K562 (cell line): ENCODE data around the gene MASTL. TPM values are rescaled to one million over a fixed set of nuclear protein-coding genes. Genes with fewer than 3 reads are reported as not detected.
"Not testable (repeated sequence)": the region's sequence is repeated elsewhere in the genome, so short reads cannot be mapped to it uniquely, and the experiment has no call there.

Experiments
- ATAC-seq: fragments of 200-7000 bp; cut with Tn5 transposase; 3 replicates; pipeline ENCODE4 v1.9.1; 2020; ENCODE audit warnings: moderate library complexity
- BruUV-seq: library from RNA; stranded (reverse); fragments of 400-500 nt; replicated peaks from 2 replicates; lab custom pipeline; 2021; lab: Mats Ljungman, UMichigan
- CTCF ChIA-PET: fragments of 300-600 bp; formaldehyde crosslinking; extraction: SDS; loops from one replicate; lab custom pipeline; 2021; ENCODE audit warnings: low intra/inter-chr PET ratio; lab: Yijun Ruan, JAX
- POLR2A ChIA-PET: fragments of 300-600, 350-650 bp; sonication (Branson Sonifier 250); formaldehyde crosslinking; extraction: SDS; loops from one replicate; lab custom pipeline; 2021; ENCODE audit warnings: antibody characterized with exemption, inconsistent platforms; lab: Yijun Ruan, JAX
- DNase-seq, 4 experiments: peaks; one replicate each; pipeline versions ENCODE4 v3.0.0 to v3.0.0-alpha.2; 2011 to 2018; ENCODE audit warnings: low spot score in 3 of 4, mixed read lengths in 3 of 4; ENCODE audit errors: extremely low read depth in 1 of 4
- FAIRE-seq: peaks from 2 replicates; lab custom pipeline; 2011; peaks lifted over from hg19 to GRCh38; lab: Jason Lieb, UNC
- H2AFZ ChIP-seq: 2 replicates; pipeline ENCODE4 v1.6.0; 2011; ENCODE audit warnings: low read depth, low read length, control low read depth, inconsistent platforms
- H3K27ac ChIP-seq: fragments of 200-600 bp; 3 replicates; pipeline ENCODE4 v1.8.0; 2011; ENCODE audit warnings: low read depth, mild to moderate bottlenecking, control low read depth, inconsistent platforms, low read length, moderate library complexity, mixed read lengths; ENCODE audit errors: extremely low read depth
- H3K27me3 ChIP-seq, 2 experiments: fragments of 300-600 bp in 1 of 2; 2 replicates in 1 of 2; 3 replicates in 1 of 2; pipeline versions ENCODE4 v1.6.0 to v1.8.0; 2011; ENCODE audit warnings: inconsistent platforms in 2 of 2, low read length in 2 of 2, mild to moderate bottlenecking in 1 of 2, mixed read lengths in 1 of 2, moderate library complexity in 1 of 2; ENCODE audit not compliant: control insufficient read depth in 2 of 2, insufficient read depth in 2 of 2
- H3K36me3 ChIP-seq: fragments of 300-600 bp; 3 replicates; pipeline ENCODE4 v1.8.0; 2011; ENCODE audit warnings: mild to moderate bottlenecking, low read length, inconsistent platforms; ENCODE audit not compliant: control insufficient read depth, insufficient read depth
- H3K4me1 ChIP-seq, 2 experiments: fragments of 200-600 bp in 1 of 2; replicated peaks in 1 of 2; 2 replicates in 1 of 2; 3 replicates in 1 of 2; pipeline versions ENCODE4 v1.5.1 to v1.8.0; 2011; ENCODE audit warnings: inconsistent platforms in 2 of 2, low read length in 2 of 2, mild to moderate bottlenecking in 1 of 2, mixed read lengths in 1 of 2, moderate library complexity in 1 of 2; ENCODE audit not compliant: control insufficient read depth in 2 of 2, insufficient read depth in 2 of 2
- H3K4me2 ChIP-seq: 2 replicates; pipeline ENCODE4 v1.6.1; 2011; ENCODE audit warnings: low read length, control low read depth, inconsistent platforms, mixed read lengths; ENCODE audit not compliant: insufficient read depth
- H3K4me3 ChIP-seq: fragments of 200-600 bp; sonication (generic), shearing (Covaris generic); 2 replicates; pipeline ENCODE4 v1.5.1; 2016; ENCODE audit warnings: control low read depth, inconsistent platforms
- H3K79me2 ChIP-seq: fragments of 200-600 bp; 3 replicates; pipeline ENCODE4 v1.8.0; 2011; ENCODE audit warnings: low read length, inconsistent platforms; ENCODE audit not compliant: control insufficient read depth, insufficient read depth
- H3K9ac ChIP-seq, 2 experiments: 2 replicates each; pipeline versions ENCODE4 v1.6.0 to v1.6.1; 2011; ENCODE audit warnings: low read depth in 2 of 2, low read length in 2 of 2, control low read depth in 1 of 2, inconsistent platforms in 1 of 2, mild to moderate bottlenecking in 1 of 2, mixed read lengths in 1 of 2; ENCODE audit not compliant: insufficient read depth in 1 of 2
- H3K9me1 ChIP-seq: one replicate; pipeline ENCODE4 v1.6.0; 2011; ENCODE audit warnings: inconsistent platforms, mild to moderate bottlenecking, low read length, moderate library complexity; ENCODE audit not compliant: control insufficient read depth, insufficient read depth
- H3K9me3 ChIP-seq: replicated peaks from 2 replicates; pipeline ENCODE4 v1.5.1; 2011; ENCODE audit warnings: low read depth, low read length, inconsistent platforms; ENCODE audit not compliant: control insufficient read depth, insufficient read depth
- H4K20me1 ChIP-seq: replicated peaks from 2 replicates; pipeline ENCODE4 v1.6.1; 2011; ENCODE audit warnings: low read length, inconsistent platforms, mixed read lengths; ENCODE audit not compliant: control insufficient read depth, insufficient read depth
- ATF3 ChIP-seq, 2 experiments: fragments of 450-650 bp in 1 of 2; sonication (generic) in 1 of 2; formaldehyde crosslinking in 1 of 2; IDR thresholded peaks in 1 of 2; conservative IDR thresholded peaks in 1 of 2; 2 replicates each; pipeline versions ENCODE4 v1.6.1 to v1.8.1; 2016 to 2023; ENCODE audit warnings: mild to moderate bottlenecking in 2 of 2, moderate library complexity in 2 of 2, inconsistent platforms in 1 of 2, missing genetic modification reagents in 1 of 2
- KDM1A ChIP-seq, 2 experiments: fragments of 450-650 bp; IDR thresholded peaks; 2 replicates each; pipeline ENCODE4 v1.6.1; 2016; ENCODE audit warnings: mild to moderate bottlenecking in 2 of 2
- LARP7 ChIP-seq: fragments of 450-650 bp; IDR thresholded peaks from 2 replicates; pipeline ENCODE4 v1.6.1; 2016
- WGBS: fragments of 100-300 bp; shearing (Covaris generic); methylation state at CpG from one replicate; pipeline ENCODE4 v1.1.6; 2016; ENCODE audit warnings: low coverage, mixed read lengths; ENCODE audit not compliant: insufficient coverage; ENCODE audit errors: missing lambda C conversion rate; 5-methylcytosine and 5-hydroxymethylcytosine counted together
- in situ Hi-C: fragments of 300-500 bp; cut with MboI; formaldehyde crosslinking; loops from 4 replicates; pipeline ENCODE4 v1.15.0; 2018; ENCODE audit warnings: inconsistent platforms, mixed read lengths
- intact Hi-C: fragments of 100-400 bp; cut with micrococcal nuclease; formaldehyde crosslinking; loops from 2 replicates; pipeline ENCODE4 v1.14.2; 2022
- polyA plus RNA-seq, 8 experiments: library from polyadenylated mRNA; depleted of rRNA in 4 of 8; stranded (reverse) in 5 of 8; unstranded in 3 of 8; fragments of >200 nt; fragmentation: Nextera tagmentation in 2 of 8; fragmentation: Illumina TruSeq in 1 of 8; extraction: Ambion mirVana in 2 of 8; extraction: Trizol in 1 of 8; gene quantifications; 2 replicates each; pipeline versions ENCODE4 v1.2.1 to v1.2.3, GENCODE V29; 2011 to 2014; ENCODE audit warnings: inconsistent platforms in 1 of 8, missing spikeins in 1 of 8
- total RNA-seq, 7 experiments: library from RNA; depleted of rRNA in 6 of 7; stranded (reverse); fragments of >200 nt in 6 of 7; fragmentation: Illumina TruSeq in 2 of 7; extraction: Trizol in 2 of 7; gene quantifications; 2 replicates each; pipeline versions ENCODE4 v1.2.1 to v1.2.3, GENCODE V29; 2011 to 2021; ENCODE audit warnings: low replicate concordance in 1 of 7
- TF ChIP-seq, protein P1 (sequence below): sonication (generic); formaldehyde crosslinking; IDR thresholded peaks from 2 replicates; pipeline ENCODE4 v1.8.1; 2023; ENCODE audit warnings: mild to moderate bottlenecking, missing genetic modification reagents

Gene MASTL
- total and polyA plus RNA-seq, 9 of the 15 experiments (the other 6 are each of a cell fraction or from before 2014, with no cell fraction given), result 6.8 to 29.9 (median 23.1) TPM

- TF ChIP-seq ATF3 (IDR thresholded peaks at IDR 0.05), result no peak
- TF ChIP-seq ATF3 (CRISPR knock-in tag; conservative IDR thresholded peaks at IDR 0.05), result 0 out of 2 replicates have a peak, but pooled peaks have one; percentile 1
Measured at GRCh38 chr10:27153845-27154193, 1.3 kb upstream of the MASTL start (continued).

- BruUV-seq, result not testable (repeated sequence)
- WGBS, result 38% methylated on average over 12 of the region's 17 CpGs
Measured at GRCh38 chr10:27156566-27156965, 1.4 kb downstream of the MASTL start.

More at GRCh38 chr10:27156566-27156965, 1.4 kb downstream of the MASTL start:
- H3K9me3 ChIP-seq, H4K20me1 ChIP-seq, H3K9me1 ChIP-seq, in situ Hi-C loops, H2AFZ ChIP-seq, CTCF ChIA-PET, H3K27me3 ChIP-seq, ATAC-seq, FAIRE-seq: not testable (repeated sequence)
- peaks cover 7 to 13% of the 10 kb centered on the region in 2 experiments; a peak in 4 of 5 replicates for H3K4me1 ChIP-seq
- H3K9ac ChIP-seq, result peak overlapping the region; percentile 80 to 98; a peak in 3 of 4 replicates
- peaks cover 47% of the 10 kb centered on the region for H3K36me3 ChIP-seq
- H3K79me2 ChIP-seq, result peaks cover 76% of the 10 kb centered on the region
- peak in 1 of 4 experiments; percentile 27 for DNase-seq
- H3K4me2 ChIP-seq, result peak overlapping the region; percentile 97
- TF ChIP-seq KDM1A (IDR thresholded peaks at IDR 0.05), result peak; percentile 22 to 43; a peak in 1 of 4 replicates
- TF ChIP-seq LARP7, result peak; percentile 13; the same call in 1 of the 2 replicates
- TF ChIP-seq, protein P1, sequence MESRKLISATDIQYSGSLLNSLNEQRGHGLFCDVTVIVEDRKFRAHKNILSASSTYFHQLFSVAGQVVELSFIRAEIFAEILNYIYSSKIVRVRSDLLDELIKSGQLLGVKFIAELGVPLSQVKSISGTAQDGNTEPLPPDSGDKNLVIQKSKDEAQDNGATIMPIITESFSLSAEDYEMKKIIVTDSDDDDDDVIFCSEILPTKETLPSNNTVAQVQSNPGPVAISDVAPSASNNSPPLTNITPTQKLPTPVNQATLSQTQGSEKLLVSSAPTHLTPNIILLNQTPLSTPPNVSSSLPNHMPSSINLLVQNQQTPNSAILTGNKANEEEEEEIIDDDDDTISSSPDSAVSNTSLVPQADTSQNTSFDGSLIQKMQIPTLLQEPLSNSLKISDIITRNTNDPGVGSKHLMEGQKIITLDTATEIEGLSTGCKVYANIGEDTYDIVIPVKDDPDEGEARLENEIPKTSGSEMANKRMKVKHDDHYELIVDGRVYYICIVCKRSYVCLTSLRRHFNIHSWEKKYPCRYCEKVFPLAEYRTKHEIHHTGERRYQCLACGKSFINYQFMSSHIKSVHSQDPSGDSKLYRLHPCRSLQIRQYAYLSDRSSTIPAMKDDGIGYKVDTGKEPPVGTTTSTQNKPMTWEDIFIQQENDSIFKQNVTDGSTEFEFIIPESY, result 0 out of 2 replicates have a peak, but pooled peaks have one; percentile 26
- peak overlapping the region; percentile 98; the same call in 1 of the 3 replicates for H3K27ac ChIP-seq
- POLR2A ChIA-PET, result interaction anchor here (0.9 to 1.6 kb wide), 2 partner anchors 9 to 14 kb away, joined by 4 to 5 read pairs; no protein-coding TSS in a partner anchor
- intact Hi-C loops, result loop anchor here (10.0 kb wide), 1 partner anchor 292 kb away; the partner anchor contains the start of gene ABI1
- peak overlapping the region; percentile 70 for H3K4me3 ChIP-seq
